ENCODE data around the gene SETBP1.

DNA sequence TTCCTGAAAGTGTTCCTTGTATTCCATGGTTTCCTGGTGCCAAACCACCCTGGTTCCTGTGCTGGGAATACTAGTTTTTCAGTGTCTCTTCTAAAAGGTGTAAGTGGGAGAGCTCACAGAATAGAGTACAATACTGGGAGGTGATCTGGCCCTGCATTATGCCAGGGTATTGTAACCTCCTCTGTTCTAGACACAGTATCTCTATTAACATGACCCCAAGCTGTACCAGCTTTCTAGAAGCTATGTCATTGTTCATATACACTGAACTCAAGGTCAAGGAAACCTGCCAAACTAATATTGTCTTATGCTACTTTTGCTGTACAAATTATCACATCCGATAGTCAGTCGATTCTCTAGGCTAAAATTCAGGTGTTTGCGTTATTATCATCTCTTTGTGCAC, 32.7 kb downstream of the SETBP1 start:
- TF ChIP-seq, protein P1, sequence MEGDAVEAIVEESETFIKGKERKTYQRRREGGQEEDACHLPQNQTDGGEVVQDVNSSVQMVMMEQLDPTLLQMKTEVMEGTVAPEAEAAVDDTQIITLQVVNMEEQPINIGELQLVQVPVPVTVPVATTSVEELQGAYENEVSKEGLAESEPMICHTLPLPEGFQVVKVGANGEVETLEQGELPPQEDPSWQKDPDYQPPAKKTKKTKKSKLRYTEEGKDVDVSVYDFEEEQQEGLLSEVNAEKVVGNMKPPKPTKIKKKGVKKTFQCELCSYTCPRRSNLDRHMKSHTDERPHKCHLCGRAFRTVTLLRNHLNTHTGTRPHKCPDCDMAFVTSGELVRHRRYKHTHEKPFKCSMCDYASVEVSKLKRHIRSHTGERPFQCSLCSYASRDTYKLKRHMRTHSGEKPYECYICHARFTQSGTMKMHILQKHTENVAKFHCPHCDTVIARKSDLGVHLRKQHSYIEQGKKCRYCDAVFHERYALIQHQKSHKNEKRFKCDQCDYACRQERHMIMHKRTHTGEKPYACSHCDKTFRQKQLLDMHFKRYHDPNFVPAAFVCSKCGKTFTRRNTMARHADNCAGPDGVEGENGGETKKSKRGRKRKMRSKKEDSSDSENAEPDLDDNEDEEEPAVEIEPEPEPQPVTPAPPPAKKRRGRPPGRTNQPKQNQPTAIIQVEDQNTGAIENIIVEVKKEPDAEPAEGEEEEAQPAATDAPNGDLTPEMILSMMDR (IDR thresholded peaks at IDR 0.05): no peak
- no peak for TF ChIP-seq EZH2phosphoT487 (IDR thresholded peaks at IDR 0.05)
- TF ChIP-seq EZH2 (IDR thresholded peaks at IDR 0.05): no peak

Data from neural progenitor cell (in vitro differentiated cells).